Measurements from ENCODE around the gene ADM.
"Not testable (repeated sequence)": the region's sequence is repeated elsewhere in the genome, so short reads cannot be mapped to it uniquely, and the experiment has no call there.

ADM gene

DNA sequence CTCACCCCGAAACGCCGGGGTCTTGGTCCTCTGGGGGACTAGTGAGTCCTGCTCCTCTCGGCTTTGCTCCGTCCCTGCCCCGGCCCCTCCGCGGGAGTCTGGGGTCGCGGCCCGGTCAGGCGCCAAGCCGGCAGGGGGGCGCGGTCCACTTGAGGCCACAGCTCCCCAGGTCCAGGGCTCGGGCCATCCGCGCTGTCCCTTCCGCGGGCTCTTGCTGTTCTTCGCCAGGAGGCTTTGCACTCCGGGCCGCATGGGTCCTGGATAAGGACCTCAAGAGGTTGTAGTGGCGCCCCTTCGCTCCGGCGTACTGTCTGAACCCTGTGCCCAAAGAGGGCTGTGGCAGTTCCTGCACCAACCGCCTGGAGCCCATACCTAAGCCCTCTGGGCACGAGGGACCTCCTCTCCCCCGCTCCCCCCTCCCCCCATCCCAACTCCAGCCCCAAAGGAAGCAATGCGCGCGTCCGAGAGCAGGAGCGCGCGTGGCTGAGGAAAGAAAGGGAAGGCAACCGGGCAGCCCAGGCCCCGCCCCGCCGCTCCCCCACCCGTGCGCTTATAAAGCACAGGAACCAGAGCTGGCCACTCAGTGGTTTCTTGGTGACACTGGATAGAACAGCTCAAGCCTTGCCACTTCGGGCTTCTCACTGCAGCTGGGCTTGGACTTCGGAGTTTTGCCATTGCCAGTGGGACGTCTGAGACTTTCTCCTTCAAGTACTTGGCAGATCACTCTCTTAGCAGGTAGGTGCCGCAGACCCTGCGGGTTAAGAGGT, at the start of gene ADM:
ADM (plus strand) TSS at position 579 of the 767 bp plus-strand sequence. CDS start 628 bp downstream, outside the sequence.
- DNase-seq (ENCODE audit: low spot score) = peak; percentile 95

DNA sequence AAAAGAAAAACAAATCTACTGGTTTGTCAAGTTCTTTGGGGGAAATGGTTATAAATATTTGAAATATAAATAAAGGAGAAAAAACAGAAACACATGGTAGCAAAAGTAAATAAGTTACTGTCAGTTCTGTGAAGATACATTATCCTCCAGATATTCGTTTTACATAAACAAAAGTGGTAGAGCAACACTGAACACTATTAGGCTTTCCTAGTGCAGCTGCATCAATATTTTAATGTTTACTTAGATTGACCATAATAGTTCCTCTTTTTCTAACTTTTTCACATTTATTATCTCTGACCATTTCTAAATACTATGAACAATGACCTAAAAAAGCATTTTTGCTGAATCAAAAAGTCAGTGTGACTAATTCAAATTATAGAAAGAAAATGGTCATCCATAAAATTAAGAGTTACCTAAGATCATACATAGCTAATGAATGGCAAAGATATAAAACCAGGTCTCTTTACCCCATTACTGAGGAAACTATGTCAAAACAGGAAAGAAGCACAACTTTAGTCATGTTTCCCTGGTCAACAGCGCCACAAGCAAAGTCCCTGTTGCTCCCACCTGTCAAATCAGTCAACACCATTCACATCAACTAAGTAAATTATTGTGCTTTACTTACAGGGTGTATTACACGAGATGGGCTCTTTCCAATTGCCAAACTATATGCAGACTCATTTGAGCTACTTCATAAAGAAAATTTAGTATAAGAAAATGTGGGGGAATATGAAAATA, 49.3 kb upstream of the ADM start:
- DNase-seq (ENCODE audit: low spot score) = no peak

DNA sequence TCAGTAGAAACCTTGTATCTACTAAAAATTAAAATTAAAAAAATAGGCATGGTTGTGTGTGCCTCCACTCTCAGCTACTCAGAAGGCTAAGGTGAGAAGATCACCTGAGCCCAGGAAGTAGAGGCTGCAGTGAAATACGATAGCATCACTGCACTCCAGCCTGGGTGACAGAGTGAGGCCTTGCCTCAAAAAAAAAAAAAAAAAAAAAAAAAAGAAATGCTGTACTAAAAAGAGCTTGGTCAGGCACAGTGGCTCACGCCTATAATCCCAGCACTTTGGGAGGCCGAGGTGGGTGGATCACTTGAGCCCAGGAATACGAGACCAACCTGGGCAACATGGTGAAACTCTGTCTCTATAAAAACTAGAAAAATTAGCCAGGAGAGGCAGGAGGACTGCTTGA, 47.4 kb upstream of the ADM start:
- no peak for DNase-seq (ENCODE audit: low spot score)

GRCh38 chr11:10261821-10262220, 43.1 kb upstream of the ADM start:
- no peak for DNase-seq (ENCODE audit: low spot score)

GRCh38 chr11:10263929-10264328, 40.9 kb upstream of the ADM start:
- peak; percentile 32 for DNase-seq (ENCODE audit: low spot score)

DNA sequence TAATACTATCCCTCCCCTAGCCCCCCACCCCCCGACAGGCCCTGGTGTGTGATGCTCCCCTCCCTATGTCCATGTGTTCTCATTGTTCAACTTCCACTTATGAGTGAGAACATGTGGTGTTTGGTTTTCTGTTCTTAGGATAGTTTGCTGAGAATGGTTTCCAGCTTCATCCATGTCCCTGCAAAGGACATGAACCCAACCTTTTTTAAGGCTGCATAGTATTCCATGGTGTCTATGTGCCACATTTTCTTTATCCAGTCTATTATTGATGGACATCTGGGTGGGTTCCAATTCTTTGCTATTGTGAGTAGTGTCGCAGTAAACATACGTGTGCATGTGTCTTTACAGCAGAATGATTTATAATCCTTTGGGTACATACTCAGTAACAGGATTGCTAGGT, 40.2 kb upstream of the ADM start:
- not testable (repeated sequence) for DNase-seq (ENCODE audit: low spot score)

- no peak for DNase-seq (ENCODE audit: low spot score)
Measured at GRCh38 chr11:10265936-10266335, 38.9 kb upstream of the ADM start.

DNA sequence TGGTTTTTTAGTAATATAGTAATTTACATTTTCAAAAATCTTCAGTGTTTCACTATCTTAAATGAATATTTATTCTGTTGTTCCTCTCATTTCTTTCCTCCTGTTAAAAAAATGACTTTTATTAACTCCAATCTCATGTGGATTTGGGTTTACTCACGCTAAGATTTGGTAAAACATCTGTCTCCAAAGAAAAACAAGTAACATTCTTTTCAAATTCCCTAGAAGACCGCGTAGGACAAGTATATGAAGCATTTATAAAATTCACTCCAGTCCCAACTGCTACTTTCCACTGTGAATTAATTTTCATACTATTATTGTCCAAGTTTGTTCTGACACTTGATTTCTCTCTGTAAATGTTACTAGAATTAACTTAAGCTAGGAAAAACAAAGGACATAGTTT, 37.1 kb upstream of the ADM start:
- no peak for DNase-seq (ENCODE audit: low spot score)

DNA sequence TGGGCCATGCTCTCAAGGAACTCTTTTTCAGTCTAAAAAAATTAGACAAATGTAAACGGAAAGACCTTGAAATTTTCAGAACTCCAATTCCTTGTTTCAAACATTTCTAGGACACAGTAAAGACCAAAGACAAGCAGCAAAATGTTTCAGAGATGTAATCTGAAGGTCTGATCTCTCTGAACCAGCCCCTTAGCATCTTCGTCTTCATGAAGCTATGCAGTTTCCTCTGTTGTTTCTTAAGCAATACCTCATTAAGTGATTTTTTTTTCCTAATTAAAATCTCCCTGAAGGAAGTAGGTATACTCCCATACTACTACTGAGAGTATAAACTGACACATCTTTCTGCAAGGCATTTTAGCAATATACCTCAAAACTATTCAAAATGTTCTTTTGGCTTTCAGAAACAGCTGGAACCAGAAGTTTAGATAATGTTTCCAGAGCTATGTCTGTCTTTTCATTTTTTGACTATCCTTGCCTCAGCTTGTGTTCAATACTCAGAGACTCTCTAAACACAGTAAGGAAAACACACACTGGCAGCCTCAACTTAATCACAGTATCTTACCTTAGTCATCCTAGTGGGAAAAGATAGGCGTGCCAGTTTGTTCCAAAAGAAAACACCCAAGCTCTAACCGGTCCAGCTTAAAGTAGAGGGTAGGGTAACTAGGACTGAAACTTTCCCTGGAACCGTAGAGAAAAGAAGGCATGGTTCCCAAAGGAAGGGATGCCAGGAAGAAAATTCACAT, 36.0 kb upstream of the ADM start:
- no peak for DNase-seq (ENCODE audit: low spot score)

DNA sequence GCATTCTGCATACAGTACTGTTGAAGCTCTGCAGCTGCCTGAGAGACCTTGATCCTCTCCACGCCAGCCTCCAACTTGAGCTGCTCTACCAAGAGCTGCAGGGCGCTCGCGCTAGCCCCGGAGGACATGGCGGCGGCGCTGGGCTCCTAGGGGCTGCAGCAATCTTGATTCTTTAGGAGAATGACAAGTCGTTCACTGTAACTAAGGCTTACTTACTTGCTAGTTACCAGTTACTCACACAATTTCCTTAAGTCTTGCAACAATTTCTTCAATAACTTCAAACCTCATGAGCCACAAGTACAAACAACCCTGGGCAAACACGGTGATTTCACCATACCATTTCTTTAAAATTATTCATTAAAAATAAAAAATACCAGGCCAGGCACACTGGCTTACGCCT, 32.7 kb upstream of the ADM start:
- DNase-seq (ENCODE audit: low spot score) = no peak

DNA sequence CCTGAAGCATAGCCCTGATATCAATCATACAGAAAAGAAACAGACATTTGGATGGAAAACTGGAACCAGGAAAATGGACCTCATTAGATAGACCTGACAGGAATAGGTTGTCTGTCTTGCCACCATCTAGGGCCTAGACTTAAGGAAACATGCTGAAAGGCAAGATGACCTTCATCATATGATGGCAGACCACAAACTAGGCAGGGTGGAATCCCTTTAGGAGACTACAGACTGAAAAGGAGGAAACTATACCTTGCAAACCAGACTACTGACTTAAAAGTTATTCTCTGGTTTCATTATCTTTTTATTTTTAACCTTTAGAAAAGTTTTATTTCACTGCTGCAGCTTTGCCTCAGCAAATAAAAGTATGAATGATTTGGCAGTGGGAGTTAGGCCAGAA, 31.1 kb upstream of the ADM start:
- DNase-seq (ENCODE audit: low spot score) = no peak

DNA sequence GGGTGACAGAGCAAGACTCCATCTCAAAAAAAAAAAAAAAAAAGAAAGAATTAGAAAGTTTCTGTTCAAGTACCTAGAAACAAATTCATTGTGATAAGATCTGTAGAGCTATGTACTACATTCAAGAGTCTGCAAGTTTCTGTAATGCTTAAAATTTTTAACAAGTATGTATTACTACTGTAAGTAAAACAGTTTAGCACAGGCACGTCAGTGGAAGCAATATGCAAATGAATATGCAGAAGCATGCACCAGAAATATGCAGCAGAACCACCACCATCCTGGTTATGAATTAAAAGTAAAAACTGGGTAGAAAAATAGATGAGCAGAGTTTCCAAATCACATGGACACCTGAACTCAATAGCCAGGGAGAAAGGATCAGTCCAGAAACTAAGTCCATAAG, 30.1 kb upstream of the ADM start:
- no peak for DNase-seq (ENCODE audit: low spot score)

DNA sequence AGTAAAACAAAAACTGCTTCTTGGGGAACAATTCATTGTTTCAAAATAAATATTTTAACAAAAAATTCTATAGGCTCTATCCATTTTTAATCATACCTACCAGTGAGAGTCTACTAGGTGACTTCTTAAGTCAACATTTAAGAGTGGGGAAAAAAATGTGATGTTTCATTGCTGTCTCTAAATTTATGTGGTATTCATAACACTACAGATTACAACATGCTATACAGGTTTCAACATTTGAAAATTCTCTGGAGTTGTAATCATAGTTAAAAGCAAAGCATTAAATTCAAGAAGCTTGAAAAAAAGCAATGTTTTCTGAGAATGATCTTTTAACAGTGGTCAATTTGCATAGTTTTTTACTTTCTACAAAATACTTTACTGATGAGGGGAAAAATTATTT, 29.2 kb upstream of the ADM start:
- peak; percentile 27 for DNase-seq (ENCODE audit: low spot score)

GRCh38 chr11:10282117-10282516, 22.8 kb upstream of the ADM start:
- no peak for DNase-seq (ENCODE audit: low spot score)

- no peak for DNase-seq (ENCODE audit: low spot score)
Measured at GRCh38 chr11:10283991-10284390, 20.9 kb upstream of the ADM start.

GRCh38 chr11:10285148-10285802, 19.6 kb upstream of the ADM start:
- no peak for DNase-seq (ENCODE audit: low spot score)

- no peak for DNase-seq (ENCODE audit: low spot score)
Measured at GRCh38 chr11:10287140-10287539, 17.7 kb upstream of the ADM start.

- no peak for DNase-seq (ENCODE audit: low spot score)
Measured at GRCh38 chr11:10287766-10288715, 16.8 kb upstream of the ADM start.

DNA sequence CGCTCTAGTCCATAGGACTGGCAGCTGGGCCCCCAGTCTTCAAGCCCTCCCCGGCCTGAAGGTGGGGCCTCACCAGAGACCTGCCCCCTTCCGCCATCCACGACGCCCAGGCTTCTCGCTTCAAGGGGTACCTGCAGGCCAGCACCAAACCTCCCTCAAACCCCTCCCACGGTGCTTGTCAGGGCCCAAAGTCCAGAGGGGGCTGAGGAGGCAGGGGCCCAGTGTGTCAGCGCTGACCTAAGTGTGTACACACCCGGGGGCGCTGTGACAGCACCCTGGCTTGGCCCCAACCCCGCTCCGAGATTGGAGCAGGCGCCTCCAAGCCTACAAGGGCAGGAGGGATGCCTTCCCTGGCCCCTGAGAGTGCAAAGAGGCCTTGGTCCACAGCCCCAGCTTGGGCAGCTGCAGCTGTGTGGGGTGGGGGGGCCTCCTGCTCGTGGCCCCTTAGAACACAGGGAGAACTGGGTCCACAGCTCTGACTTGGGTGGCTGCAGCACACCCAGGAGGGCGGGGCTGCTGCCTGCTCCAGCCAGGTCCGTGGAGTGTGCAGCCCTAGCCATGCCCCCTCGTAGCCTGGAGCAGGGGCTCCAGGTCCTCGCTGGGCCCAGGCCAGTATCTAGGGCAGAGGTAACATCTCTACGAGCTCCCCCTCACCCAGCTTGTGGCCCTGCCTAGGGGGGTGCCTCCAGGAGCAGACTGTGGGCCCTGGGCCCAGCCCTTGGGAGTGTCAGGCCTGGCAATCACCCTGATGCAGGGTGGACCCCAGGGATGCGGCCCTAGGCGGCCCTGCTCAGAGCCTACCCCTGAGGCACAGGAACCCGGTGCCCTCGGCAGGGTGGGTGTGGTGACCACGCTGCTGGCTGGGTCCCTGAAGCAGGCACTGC, 15.8 kb upstream of the ADM start:
- DNase-seq (ENCODE audit: low spot score) = no peak

DNA sequence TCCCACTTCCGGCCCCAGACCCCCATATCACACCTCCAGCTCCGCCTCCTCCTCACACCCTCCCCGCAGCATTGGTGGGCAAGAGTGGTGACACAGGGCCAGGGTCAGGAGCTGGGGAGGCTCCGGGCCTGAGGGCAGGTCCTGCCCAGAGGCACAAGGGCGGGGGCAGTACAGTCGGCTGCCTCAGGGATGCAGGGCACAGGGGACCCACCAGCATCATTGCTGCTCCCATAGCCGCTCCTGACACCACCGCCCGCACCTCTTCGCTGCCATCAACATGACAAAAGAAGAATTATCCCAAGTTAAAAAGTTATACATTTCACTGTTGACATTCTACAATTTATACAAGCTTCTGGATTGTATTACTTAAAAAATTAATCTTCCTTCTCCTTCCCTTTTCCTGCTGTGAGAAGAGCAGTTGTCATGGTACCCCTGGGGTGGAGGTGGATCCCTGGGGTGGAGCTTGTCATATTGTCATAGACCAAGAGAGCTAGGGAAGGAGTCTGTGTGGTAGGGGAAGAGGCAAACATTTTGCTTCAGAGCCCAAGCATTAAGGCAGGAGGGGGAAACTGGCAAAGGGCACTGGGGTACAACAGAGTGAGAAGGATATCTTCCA, 15.0 kb upstream of the ADM start:
- DNase-seq (ENCODE audit: low spot score) = no peak

Measured in AG20443 (cell line).